Mesothelial cell of epicardium (in vitro differentiated cells): ENCODE results near the gene MITF. TPM values are rescaled to one million over a fixed set of nuclear protein-coding genes. Genes with fewer than 3 reads are reported as not detected.

Experiments used
- DNase-seq, 2 experiments: peaks; one replicate each; pipeline ENCODE4 v3.0.0; 2021; ENCODE audit warnings: low spot score in 2 of 2; ENCODE audit not compliant: unreplicated experiment in 2 of 2
- H3K27ac Mint-ChIP-seq: 2 replicates; pipeline ENCODE4 v1.8.0; 2021; ENCODE audit warnings: mixed read lengths
- H3K27me3 Mint-ChIP-seq: 2 replicates; pipeline ENCODE4 v1.8.0; 2021; ENCODE audit warnings: low read depth, mixed read lengths
- H3K36me3 Mint-ChIP-seq: 2 replicates; pipeline ENCODE4 v1.8.0; 2021; ENCODE audit warnings: mixed read lengths
- H3K4me1 Mint-ChIP-seq: 2 replicates; pipeline ENCODE4 v1.8.0; 2021; ENCODE audit warnings: mixed read lengths
- H3K4me3 Mint-ChIP-seq: 2 replicates; pipeline ENCODE4 v1.8.0; 2021; ENCODE audit warnings: mild to moderate bottlenecking, moderate library complexity, mixed read lengths
- H3K9me3 Mint-ChIP-seq: 2 replicates; pipeline ENCODE4 v1.8.0; 2021; ENCODE audit warnings: mixed read lengths
- CTCF ChIP-seq: fragments of 200-600 bp; sonication (generic); IDR thresholded peaks from one replicate; pipeline ENCODE4 v1.5.0; 2021; ENCODE audit warnings: antibody characterized with exemption; ENCODE audit not compliant: unreplicated experiment
- total RNA-seq: library from RNA; stranded (reverse); gene quantifications from 3 replicates; pipeline ENCODE4 v1.2.1, GENCODE V29; 2021

Gene MITF
- total RNA-seq, 1 donor from 2014 or later: 7.0 TPM

GRCh38 chr3:69766638-69767037 lies 27.4 kb downstream of the MITF start:
- Mint-ChIP-seq H3K27me3 (no peaks in the 10 kb centered on the region), H3K9me3 (no peaks in the 10 kb centered on the region), H3K36me3 (no peaks in the 10 kb centered on the region), H3K4me1 (peaks cover 71% of the 10 kb centered on the region), H3K4me3 (no peak overlapping the region), H3K27ac (no peak overlapping the region)
- no peak for TF ChIP-seq CTCF
- no peak for DNase-seq

- no peaks in the 10 kb centered on the region for H3K27me3 Mint-ChIP-seq
- no peaks in the 10 kb centered on the region for H3K36me3 Mint-ChIP-seq
- no peak overlapping the region for H3K27ac Mint-ChIP-seq
- DNase-seq: no peak
- no peak for TF ChIP-seq CTCF
- no peak overlapping the region for H3K4me3 Mint-ChIP-seq
- peaks cover 63% of the 10 kb centered on the region for H3K4me1 Mint-ChIP-seq
- H3K9me3 Mint-ChIP-seq: no peaks in the 10 kb centered on the region
These were observed 28.3 kb downstream of the MITF start for GRCh38 chr3:69767571-69767970.

- Mint-ChIP-seq H3K27ac (no peak overlapping the region), H3K4me3 (no peak overlapping the region), H3K36me3 (no peaks in the 10 kb centered on the region), H3K9me3 (no peaks in the 10 kb centered on the region), H3K4me1 (peaks cover 54% of the 10 kb centered on the region), H3K27me3 (no peaks in the 10 kb centered on the region)
- TF ChIP-seq CTCF: no peak
- no peak for DNase-seq
These were observed 29.2 kb downstream of the MITF start for GRCh38 chr3:69768438-69768837.

GRCh38 chr3:69770219-69770618 lies 31.0 kb downstream of the MITF start:
- TF ChIP-seq CTCF: no peak
- Mint-ChIP-seq H3K4me1 (peaks cover 37% of the 10 kb centered on the region), H3K9me3 (peaks cover 3% of the 10 kb centered on the region), H3K36me3 (no peaks in the 10 kb centered on the region), H3K27ac (peak overlapping the region; percentile 16), H3K27me3 (no peaks in the 10 kb centered on the region), H3K4me3 (no peak overlapping the region)
- no peak for DNase-seq

DNA sequence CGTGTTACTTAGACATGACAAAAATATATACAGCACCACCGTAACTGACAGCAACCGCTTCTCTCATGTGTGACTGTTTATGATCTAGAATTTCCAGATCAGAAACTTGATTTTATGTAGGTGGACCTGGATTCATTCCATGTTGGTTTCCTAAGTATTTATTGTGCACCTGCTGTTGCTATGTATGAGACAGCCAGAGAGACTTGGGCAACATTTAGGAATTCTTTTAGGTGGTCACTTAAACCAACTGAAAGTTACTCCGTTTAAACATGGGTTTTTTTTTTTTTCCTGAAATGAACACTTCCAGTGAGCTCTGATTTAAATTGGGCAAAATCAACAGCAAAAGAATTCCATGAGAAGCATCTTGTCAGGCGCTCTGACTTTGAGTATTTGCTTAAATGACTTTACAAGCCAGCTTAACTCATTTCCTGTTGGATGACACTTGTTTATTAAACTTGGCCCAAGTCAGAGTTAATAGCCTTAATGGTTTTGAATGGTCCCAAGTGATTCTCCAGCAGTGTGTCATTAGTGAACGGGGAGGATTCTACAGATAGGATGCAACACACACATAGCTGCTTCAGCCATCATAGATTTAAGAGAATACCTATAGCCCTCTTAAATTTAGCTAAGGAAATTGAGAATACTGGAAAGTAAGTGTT lies 31.8 kb downstream of the MITF start:
- H3K4me1 Mint-ChIP-seq: peaks cover 32% of the 10 kb centered on the region
- DNase-seq: no peak
- H3K27me3 Mint-ChIP-seq: no peaks in the 10 kb centered on the region
- no peak overlapping the region for H3K27ac Mint-ChIP-seq
- no peaks in the 10 kb centered on the region for H3K36me3 Mint-ChIP-seq
- peaks cover 3% of the 10 kb centered on the region for H3K9me3 Mint-ChIP-seq
- H3K4me3 Mint-ChIP-seq: no peak overlapping the region
- TF ChIP-seq CTCF: no peak
